Suppressor macrophage (primary cell): ENCODE data around the gene SH2B2.
"Not testable (repeated sequence)": the region's sequence is repeated elsewhere in the genome, so short reads cannot be mapped to it uniquely, and the experiment has no call there.

Source experiments
- DNase-seq, 4 experiments: peaks; one replicate each; pipeline ENCODE4 v3.0.0-alpha.2; 2020 to 2022

SH2B2 gene

GRCh38 chr7:102306916-102307677 is 20.4 kb downstream of the SH2B2 start:
- DNase-seq = peak; percentile 77 to 91 (median 90)

- no peak for DNase-seq
Measured at GRCh38 chr7:102310414-102310815, 23.7 kb downstream of the SH2B2 start.

GRCh38 chr7:102312317-102312716 is 25.6 kb downstream of the SH2B2 start:
- DNase-seq = no peak

GRCh38 chr7:102313997-102314780 is 27.5 kb downstream of the SH2B2 start:
- no peak for DNase-seq

GRCh38 chr7:102317231-102318059 is 30.8 kb downstream of the SH2B2 start:
- DNase-seq = no peak

GRCh38 chr7:102318482-102318971 is 31.9 kb downstream of the SH2B2 start:
- DNase-seq = no peak

GRCh38 chr7:102319671-102320070 is 33.0 kb downstream of the SH2B2 start:
- no peak for DNase-seq

GRCh38 chr7:102320181-102320580 is 33.5 kb downstream of the SH2B2 start:
- DNase-seq = no peak

- no peak for DNase-seq
Measured at GRCh38 chr7:102320601-102321350, 34.1 kb downstream of the SH2B2 start.

GRCh38 chr7:102321351-102322201 is 34.9 kb downstream of the SH2B2 start:
- peak in 3 of 4 experiments; percentile 19 to 33 (median 20) for DNase-seq

- no peak for DNase-seq
Measured at GRCh38 chr7:102322202-102322715, 35.6 kb downstream of the SH2B2 start.

- no peak for DNase-seq
Measured at GRCh38 chr7:102323914-102324195, 37.2 kb downstream of the SH2B2 start.

- DNase-seq = not testable (repeated sequence)
Measured at GRCh38 chr7:102325106-102325505, 38.4 kb downstream of the SH2B2 start.

- no peak for DNase-seq
Measured at GRCh38 chr7:102326157-102326889, 39.7 kb downstream of the SH2B2 start.

- not testable (repeated sequence) for DNase-seq
Measured at GRCh38 chr7:102327183-102327582, 40.5 kb downstream of the SH2B2 start.

GRCh38 chr7:102328863-102329262 is 42.2 kb downstream of the SH2B2 start:
- not testable (repeated sequence) for DNase-seq

- DNase-seq = peak in 3 of 4 experiments; percentile 24 to 28 (median 26)
Measured at GRCh38 chr7:102329366-102329765, 42.7 kb downstream of the SH2B2 start.

GRCh38 chr7:102330666-102331460 is 44.2 kb downstream of the SH2B2 start:
- not testable (repeated sequence) for DNase-seq

- not testable (repeated sequence) for DNase-seq
Measured at GRCh38 chr7:102335574-102335973, 48.9 kb downstream of the SH2B2 start.
